Nucleus accumbens (tissue), 56 donors: ENCODE data around the gene SPATA6L.

Experiments
- DNase-seq, 56 donors: peaks; one replicate each; lab custom pipeline; 2025; lab: John Stamatoyannopoulos, UW

Gene SPATA6L

GRCh38 chr9:4558371-4558998 is 107.8 kb downstream of the SPATA6L start:
- DNase-seq: no peak

GRCh38 chr9:4555236-4555635 is 111.0 kb downstream of the SPATA6L start:
- peak in 4 of 56 donors; percentile 4 to 23 (median 7) for DNase-seq

GRCh38 chr9:4553951-4554381 is 112.3 kb downstream of the SPATA6L start:
- no peak for DNase-seq

DNA sequence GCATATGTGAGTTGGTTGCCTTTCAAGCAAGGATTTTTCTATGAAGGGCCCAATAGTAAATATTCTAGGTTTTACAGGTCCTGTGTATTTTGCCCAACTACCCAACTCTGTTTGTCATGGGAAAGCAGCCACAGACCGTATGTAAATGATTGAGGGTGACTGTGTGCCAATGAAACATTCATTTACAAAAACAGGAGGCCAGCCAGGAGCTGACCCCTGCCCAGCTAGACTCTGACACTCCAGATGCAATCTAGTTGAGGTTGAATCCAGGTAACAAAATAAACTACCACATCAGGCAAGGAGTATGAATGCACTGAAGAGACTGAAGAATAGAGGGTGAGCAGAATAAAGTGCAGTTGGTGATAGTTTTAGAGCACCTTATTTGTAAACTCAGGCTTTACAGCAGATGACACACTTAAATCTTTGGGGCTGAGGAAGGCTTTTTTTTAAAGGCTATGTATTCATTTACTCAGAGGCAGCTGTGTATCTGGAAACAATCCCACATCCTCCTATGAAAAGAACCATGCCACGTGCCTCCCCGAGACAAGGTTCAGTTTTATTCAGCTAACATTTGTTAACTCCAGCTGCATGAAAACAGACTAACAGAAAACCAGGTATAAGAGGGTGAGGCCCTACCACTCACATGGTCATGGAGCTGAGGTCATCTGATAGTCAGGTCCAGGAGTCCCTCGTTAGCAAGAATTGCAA is 115.3 kb downstream of the SPATA6L start:
- DNase-seq: no peak

DNA sequence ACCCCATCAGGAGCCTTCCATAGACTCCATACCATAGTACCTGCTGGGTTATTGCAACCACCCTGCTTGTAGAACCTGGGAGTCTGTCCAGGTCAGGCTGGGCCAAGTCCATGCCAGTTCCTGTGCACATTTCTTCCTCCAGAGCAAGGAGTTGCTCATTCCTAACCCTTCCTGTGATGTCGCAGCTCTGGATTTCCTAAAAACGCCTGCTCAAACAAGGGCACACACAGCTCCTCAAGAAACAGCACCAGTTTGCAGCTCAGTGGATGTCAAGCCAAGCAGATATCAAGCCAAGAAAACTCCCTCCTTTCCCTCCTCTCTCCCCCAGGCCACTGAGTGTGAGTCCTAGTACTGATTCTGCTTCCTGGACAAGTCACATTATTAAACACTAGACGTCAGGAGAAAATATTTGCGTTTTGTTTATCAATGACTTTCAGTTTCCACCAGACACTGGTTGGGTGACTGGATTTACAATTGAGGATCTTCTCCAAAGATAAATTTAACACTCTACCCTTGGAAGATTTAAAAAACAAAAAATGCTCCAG is 116.5 kb downstream of the SPATA6L start:
- DNase-seq: no peak

GRCh38 chr9:4548811-4549725 is 117.2 kb downstream of the SPATA6L start:
- DNase-seq: no peak
